ENCODE measurements around the gene MVP.
"Not testable (repeated sequence)": the region's sequence is repeated elsewhere in the genome, so short reads cannot be mapped to it uniquely, and the experiment has no call there.

The MVP gene

DNA sequence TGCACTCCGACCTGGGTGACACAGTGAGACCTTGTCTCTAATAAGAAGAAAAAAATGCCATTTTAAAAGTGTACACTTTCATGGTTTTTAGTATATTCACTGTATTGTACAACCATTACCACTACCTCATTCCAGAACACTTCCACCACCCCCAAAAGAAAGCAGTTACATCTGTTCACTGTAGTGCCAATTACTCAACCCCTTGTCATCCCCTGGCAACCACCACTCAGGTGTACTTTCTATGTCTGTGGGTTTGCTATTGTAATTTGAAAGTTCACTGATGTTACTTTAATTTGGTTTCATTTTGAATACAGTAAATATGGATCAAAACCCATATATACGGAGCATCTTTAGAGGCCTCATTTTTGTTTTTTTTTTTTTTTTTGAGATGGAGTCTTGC is 36.1 kb upstream of the MVP start:
- TF ChIP-seq CTCF (IDR thresholded peaks at IDR 0.05), result no peak
- Histone ChIP-seq H3K4me3 (no peak overlapping the region), H3K27ac (no peak overlapping the region)
- no peak for DNase-seq (ENCODE audit: low spot score)

- peak; percentile 78 for DNase-seq (ENCODE audit: low spot score)
- Histone ChIP-seq H3K27ac (no peak overlapping the region), H3K4me3 (peak overlapping the region; percentile 61)
- peak; percentile 82 for TF ChIP-seq CTCF (IDR thresholded peaks at IDR 0.05)
Observed at GRCh38 chr16:29784901-29785500, 35.3 kb upstream of the MVP start.

DNA sequence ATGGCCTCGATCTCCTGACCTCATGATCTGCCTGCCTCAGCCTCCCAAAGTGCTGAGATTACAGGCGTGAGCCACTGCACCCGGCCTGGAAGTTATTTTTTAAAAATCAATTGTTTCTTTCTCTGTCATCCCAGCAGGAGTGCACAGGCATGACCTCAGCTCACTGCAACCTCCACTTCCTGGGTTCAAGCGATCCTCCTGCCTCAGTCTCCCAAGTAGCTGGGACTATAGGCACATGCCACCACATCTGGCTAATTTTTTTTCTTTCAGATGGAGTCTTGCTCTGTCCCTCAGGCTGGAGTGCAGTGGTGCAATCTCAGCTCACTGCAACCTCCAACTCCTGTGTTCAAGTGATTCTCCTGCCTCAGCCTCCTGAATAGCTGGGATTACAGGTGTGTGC is 33.1 kb upstream of the MVP start:
- not testable (repeated sequence) for DNase-seq (ENCODE audit: low spot score)

GRCh38 chr16:29789775-29790182 is 30.5 kb upstream of the MVP start:
- H3K27ac ChIP-seq, result peak overlapping the region; percentile 73 to 83
- H3K4me3 ChIP-seq, result peak overlapping the region; percentile 90
- no peak for DNase-seq (ENCODE audit: low spot score)
- no peak for TF ChIP-seq CTCF (IDR thresholded peaks at IDR 0.05)

More for the DNA sequence above, 33.1 kb upstream of the MVP start:
- H3K4me3 ChIP-seq, H3K27ac ChIP-seq: not testable (repeated sequence)

DNA sequence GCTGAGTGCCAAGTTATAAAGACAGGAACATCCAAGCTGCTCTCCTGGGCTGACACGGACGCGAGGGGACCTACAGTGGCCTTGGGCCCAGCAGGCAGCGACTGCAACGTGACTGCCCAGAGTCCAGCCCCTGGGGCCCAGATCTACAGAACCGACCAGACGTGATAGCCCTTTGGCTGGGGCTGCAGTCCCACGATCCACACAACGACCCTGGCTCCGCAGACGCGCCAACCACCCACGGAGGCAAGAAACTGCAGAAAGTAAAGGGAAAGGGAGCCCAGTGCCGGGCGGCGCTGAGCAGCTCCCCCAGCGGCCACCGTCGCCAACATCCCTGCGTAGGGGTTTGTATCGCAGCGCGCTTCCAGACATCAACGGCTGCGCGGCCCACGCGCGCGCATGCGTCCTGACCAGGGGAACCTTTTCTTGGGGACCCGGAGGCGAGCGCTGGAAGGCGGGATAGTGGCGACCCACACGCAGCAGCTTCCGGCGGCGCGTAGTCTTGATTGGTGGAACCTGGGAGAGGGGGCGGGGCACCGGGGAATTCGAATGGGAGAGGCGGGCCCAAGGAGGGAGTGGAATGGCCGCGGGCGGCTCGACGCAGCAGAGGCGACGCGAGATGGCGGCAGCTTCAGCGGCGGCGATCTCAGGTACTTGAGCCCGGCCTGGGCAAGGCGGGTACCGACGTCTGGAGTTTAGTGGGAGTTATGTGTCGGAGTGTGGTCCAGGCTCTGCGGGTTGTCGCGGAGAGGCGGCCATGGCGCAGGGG is 29.9 kb upstream of the MVP start, which contains the start of gene KIF22:
TSS of gene KIF22 (plus strand) at position 569 of the 766 bp plus-strand sequence. CDS start at position 578, 9 bp downstream.
- DNase-seq (ENCODE audit: low spot score), result peak; percentile 98
- Histone ChIP-seq H3K27ac (peak within 1 kb of the TSS; percentile 73 to 83), H3K4me3 (peak within 1 kb of the TSS; percentile 90)
- peak; percentile 60 for TF ChIP-seq CTCF (IDR thresholded peaks at IDR 0.05)

GRCh38 chr16:29790949-29791844 is 29.1 kb upstream of the MVP start:
- Histone ChIP-seq H3K27ac (peak overlapping the region in 1 of 2 donors; percentile 70), H3K4me3 (peak overlapping the region; percentile 90)
- no peak for TF ChIP-seq CTCF (IDR thresholded peaks at IDR 0.05)
- no peak for DNase-seq (ENCODE audit: low spot score)

All from coronary artery (tissue), 2 donors.